DMS153 (cell line): ENCODE results near the gene PTGFRN.
"Not testable (repeated sequence)": the region's sequence is repeated elsewhere in the genome, so short reads cannot be mapped to it uniquely, and the experiment has no call there.

Experiments used
- DNase-seq: peaks from one replicate; lab custom pipeline; 2025; lab: John Stamatoyannopoulos, UW

Gene PTGFRN

DNA sequence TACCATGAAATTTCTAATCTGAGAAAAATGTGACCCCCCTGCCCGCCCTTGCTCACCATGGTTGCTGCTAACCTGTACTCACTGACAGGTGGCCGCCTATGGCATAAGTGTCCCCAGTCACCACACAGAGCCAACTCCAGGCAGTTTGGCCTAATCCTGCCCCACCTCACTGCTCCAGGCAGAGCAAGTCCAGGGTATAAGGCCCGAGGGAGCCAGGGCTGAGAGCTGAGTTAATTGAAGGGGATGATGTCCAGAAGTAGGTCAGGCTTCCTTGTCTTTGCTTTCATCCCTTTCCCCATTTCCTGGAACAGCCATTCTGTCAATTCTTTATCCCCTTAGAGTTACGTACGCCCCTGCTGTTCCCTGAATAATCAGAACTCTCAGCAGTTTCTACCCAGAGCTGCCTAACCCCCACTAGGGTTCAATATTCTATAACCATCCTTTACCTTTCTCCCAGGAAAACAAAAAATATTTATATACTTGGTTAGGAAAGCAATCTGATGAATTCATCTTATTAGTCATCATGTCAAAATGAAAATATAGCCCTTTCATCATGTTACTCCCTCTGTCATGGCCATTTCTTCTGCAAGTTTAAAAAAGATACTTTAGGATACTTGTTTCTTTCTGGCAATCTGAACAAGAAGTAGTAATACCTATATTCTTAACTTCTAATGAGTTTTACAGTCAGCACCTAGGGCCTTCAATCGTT, 62.4 kb downstream of the PTGFRN start:
- DNase-seq = no peak

DNA sequence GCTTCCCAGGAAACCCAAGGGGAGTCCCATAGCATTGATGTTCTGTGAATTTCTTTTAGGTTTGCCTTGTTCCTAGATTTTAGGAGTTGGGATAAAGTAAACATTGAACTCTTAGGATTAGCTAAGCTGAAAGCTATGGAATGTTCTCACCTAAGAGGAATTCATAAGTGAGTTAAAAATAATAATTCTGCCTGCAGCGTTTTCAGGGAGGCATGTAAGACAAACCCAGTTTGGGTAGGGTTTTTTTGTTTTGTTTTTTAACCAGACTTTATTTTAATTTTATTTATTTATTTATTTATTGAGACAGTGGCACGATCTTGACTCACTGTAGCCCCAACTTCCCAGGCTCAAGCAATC, 62.9 kb downstream of the PTGFRN start:
- no peak for DNase-seq

DNA sequence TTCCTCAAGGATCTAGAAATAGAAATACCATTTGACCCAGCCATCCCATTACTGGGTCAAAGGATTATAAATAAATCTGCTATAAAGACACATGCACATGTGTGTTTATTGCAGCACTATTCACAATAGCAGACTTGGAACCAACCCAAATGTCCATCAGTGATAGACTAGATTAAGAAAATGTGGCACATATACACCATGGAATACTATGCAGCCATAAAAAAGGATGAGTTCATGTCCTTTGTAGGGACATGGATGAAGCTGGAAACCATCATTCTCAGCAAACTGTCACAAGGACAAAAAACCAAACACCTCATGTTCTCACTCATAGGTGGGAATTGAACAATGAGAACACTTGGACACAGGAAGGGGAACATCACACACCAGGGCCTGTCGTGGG, 70.6 kb downstream of the PTGFRN start:
- not testable (repeated sequence) for DNase-seq

DNA sequence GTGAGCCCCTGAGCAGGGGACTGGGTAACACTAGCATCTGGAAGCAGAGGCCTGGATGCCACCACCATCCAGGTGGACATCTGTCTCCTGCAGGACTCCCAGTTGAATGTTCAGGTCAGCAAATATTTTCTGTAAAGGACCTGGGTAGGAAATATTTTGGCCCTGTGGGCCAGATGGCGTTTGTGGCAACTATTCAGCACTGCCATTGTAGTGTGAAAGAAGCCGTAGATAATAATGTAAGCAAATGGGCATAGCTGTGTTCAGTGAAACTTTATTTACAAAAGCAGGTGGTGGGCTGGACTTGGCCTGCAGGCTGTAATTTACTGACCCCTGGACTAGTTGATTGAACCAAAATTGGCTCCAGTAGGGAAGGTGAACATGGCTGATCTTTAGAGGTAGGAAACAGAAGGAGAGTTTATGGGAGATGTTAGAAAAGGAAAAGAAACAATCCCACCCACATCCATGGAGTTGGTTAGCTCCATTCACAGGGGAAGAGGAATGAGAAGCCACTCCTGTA, 71.9 kb downstream of the PTGFRN start:
- DNase-seq = no peak

DNA sequence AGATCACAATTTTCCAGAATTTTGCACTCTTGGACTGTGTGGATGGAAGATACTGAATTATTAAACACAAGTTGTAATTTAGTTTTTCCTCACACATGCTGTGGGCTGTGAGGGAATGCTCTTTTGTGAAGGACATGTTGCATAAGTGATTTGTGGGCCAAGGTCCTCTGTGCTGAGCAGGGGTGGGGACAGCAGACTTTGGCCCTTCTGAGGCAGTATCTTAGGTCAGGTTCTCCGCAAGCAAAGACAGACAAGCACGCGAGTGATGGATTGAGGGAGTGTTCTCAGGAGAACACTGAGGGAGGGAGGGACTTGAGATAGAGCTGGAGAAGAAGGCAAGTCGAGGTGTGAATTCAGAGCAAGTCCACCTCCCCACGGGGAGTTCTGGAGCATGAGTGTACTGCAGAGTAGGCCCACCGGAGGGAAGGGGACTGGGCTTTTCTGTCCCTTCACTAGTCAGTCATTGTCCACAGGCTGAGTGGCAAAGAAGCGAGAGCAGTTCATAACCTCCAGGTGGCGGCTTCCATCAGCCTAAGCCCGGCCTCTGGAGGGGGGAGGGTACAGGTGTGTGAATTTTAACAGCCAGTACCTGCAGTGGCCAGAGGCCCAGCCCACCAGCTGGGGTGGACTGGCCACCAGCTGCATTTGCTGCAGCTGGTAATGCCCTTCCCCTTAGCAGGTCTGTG, 72.7 kb downstream of the PTGFRN start:
- no peak for DNase-seq

DNA sequence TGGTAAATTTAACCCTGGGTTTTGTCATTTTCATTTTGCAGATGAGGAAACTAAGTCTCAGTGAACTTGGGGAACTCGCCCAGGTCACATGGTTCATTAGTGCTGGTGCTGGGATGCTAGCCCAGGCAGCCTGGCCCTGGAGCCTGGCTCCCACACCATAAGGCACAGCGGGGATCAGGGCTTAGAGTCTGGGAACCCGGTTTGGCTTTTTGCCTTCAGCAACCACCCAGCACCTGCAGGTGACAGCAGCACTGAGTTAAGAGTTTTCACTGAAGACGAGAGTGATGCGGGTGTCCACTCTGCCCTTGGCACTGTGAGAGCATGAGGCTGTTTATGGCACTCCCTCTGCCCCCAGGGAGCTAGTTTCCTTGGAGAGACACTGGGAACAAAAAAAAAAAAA, 73.4 kb downstream of the PTGFRN start:
- DNase-seq = no peak

DNA sequence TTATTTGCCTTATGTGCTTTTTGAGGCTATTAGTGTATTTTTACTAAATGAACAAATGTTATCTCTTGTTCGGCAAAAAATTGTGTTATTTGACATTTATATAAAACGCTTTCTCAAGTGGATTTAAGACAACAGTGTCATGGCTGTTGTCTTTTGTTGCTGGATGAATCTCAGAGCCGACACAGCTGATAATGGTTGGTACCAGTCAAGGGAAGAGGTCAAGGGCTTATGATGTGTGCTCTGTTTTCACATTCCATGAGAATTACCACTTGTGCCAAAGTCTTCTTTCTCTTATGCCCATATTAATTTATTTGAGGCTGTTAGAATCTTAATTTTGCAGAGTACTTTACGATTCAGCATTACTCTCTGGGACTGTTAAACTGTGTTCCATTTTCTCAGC, 74.0 kb downstream of the PTGFRN start:
- DNase-seq = no peak

DNA sequence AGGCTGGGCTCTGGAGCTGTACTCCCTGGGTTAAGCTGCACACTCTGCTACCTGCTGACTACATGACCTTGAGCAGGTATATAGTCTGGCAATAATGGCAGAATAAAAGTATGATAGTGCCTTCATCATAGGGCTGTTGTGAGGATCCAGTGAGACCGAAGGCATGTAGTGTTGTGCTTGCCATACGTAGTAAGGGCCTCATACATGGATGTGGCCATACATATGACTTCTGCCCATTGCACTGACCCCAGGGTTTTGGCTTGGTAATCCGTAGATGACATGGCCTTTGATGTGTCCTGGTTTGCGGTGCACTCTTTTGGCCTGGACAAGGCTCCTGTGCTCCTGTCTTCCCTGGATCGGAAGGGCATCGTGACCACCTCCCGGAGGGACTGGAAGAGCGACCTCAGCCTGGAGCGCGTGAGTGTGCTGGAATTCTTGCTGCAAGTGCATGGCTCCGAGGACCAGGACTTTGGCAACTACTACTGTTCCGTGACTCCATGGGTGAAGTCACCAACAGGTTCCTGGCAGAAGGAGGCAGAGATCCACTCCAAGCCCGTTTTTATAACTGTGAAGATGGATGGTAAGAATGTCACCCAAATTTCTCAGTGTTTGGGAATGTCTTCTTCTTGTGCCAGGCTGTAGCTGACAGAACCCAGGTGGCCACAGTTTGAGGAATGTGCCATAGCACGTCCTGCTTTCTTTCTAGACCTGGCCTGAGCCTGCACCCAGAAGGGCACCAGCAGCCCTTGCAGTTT, 74.9 kb downstream of the PTGFRN start:
- no peak for DNase-seq

DNA sequence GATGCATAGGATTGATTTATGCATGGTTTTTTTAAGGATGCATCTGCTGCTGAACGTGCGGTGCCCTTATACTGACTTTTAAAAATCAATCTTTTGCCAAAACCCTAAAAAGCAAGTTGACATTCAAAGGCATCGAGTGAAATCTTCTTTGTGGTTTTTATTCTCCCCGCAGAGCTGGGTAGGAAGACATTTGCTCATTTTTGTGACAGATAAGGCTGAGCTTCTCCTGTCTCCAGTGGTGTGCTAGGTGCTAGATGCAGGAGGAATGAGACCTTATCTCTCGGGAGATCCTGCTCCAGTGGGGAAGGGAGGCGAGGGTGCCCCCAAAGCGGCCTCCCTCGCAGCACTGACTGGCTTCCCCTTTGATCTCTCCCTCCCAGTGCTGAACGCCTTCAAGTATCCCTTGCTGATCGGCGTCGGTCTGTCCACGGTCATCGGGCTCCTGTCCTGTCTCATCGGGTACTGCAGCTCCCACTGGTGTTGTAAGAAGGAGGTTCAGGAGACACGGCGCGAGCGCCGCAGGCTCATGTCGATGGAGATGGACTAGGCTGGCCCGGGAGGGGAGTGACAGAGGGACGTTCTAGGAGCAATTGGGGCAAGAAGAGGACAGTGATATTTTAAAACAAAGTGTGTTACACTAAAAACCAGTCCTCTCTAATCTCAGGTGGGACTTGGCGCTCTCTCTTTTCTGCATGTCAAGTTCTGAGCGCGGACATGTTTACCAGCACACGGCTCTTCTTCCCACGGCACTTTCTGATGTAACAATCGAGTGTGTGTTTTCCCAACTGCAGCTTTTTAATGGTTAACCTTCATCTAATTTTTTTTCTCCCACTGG, 76.9 kb downstream of the PTGFRN start:
- DNase-seq = no peak

DNA sequence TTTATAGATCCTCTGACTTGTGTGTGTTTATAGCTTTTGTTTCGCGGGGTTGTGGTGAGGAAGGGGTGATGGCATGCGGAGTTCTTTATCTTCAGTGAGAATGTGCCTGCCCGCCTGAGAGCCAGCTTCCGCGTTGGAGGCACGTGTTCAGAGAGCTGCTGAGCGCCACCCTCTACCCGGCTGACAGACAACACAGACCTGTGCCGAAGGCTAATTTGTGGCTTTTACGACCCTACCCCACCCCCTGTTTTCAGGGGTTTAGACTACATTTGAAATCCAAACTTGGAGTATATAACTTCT, 77.5 kb downstream of the PTGFRN start:
- DNase-seq = peak; percentile 20

DNA sequence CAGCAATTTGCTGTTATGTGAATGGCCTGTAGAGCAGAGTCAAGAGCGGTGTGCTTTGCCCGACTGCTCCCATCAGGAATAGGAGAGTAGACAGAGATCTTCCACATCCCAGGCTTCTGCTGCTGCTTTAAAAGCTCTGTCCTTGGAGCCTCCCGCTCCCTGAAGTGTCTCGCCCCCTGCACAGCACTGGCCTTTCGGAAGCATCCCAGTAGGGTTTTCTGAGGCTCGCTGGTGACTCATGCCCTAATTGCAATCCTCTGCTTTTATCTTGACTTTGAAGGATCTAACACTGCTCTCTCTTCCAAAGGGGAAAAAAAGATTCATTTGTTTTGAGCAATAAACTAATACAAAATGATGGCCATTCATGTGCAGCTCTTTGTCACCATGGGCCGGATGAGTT, 78.5 kb downstream of the PTGFRN start:
- peak; percentile 70 for DNase-seq

DNA sequence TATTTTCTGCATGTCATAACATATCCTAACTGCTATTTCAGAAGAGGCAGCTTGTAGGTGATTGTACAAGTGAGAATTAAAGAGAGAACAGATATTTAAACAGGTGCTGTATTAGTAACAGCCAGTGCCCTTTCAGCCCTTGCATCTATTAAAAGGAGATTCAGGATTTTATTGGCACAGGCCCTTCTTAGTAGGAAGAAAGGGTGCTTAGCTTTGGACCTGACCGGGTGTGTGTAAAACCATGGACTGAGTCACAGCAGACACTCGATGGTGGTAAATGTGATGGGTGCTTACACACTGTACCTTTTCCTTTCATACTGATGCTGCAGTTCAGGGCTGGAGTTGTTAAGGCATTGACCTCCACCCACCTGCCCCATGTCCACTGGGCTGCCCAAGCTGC, 79.2 kb downstream of the PTGFRN start:
- peak; percentile 98 for DNase-seq

DNA sequence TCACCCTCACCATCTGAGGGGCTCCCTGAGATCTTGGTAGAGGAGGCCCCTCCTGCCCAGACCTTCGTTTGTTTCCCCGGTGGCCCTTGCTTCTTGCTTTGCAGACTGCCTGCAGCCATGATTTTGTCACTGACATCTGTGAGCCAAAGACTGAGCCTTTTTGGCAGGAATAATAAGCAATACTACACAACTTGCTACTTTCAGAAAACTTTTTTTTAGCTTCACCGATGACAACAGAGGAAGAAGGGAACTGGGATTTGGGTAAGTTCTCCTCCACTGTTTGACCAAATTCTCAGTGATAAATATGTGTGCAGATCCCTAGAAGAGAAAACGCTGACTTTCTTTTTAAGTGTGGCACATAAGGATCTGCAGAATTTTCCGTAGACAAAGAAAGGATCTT, 80.1 kb downstream of the PTGFRN start:
- DNase-seq = no peak

DNA sequence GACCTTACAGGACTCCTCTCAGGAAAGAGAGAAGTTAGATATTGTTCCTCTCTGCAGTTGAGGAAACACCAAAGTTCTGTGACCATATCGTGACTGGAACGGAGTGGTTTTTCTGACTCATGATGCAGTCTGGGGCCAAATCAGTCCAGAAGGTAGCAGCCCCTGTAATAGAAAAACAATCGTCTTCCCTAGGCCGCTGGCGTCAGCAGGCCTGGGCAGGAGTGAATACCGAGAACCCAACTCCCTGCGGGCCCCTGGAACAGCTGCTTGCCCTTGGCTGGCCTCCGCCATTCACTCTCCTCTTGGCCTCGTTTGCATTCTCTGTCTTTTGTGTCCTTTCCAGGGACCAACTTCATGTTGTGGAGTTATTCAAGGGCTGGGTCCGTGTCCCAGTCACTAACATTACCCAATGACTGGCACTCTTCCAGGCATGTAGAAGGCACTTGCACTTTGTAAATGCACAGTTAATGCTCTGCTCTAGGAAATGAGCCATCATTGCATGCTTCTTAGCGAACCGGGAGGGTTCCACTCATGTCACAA, 81.0 kb downstream of the PTGFRN start:
- DNase-seq = peak; percentile 34

DNA sequence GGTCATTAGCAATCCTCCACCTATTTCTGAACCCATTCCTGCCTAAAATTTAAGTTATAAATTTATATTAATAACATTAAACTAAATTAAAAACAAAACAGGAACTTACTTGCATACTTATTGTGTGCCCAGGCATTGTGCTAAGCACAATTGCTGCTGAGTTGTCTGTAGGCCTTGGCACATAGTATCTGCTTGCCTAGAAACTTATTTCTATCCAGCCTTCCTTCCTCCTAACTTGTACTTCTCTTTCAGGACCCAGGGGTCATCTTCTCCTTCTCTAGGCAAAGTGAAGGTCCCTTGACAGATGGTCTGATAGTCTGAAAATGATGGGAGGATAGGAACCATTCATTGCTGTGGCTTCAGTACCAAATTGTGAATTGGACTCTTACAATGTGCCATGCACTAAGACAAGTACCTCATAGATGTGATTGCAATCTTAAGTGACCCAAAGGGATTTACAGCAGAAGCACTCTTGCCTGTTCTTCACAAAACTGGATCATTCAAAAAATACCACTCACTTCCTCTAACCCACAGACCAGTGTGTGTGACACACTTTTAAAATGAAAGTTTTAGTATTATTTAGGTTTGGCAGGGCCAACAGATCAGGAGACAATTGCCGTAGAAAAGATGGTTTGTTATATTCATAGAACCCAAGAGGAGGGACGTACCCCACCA, 81.6 kb downstream of the PTGFRN start:
- no peak for DNase-seq

DNA sequence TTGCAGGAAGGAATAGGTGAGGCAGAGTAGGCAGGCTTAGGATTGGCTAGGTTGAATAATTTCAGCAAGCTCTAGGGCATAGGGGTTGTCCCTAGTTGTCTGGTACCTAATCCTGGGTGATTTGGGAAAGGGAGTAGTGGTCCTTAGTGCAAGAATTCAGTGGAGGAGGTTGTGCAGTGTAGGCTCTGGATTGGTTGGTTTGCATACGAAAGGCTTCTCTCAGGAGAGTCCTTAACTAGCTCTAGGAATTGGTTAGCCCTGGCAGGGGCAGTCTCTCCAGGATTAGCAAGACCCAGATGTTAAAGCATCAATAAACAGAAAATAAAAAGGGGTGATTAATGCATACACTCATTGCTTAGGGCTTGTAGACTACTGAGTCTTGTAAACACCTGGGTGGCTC, 82.2 kb downstream of the PTGFRN start:
- DNase-seq = no peak

DNA sequence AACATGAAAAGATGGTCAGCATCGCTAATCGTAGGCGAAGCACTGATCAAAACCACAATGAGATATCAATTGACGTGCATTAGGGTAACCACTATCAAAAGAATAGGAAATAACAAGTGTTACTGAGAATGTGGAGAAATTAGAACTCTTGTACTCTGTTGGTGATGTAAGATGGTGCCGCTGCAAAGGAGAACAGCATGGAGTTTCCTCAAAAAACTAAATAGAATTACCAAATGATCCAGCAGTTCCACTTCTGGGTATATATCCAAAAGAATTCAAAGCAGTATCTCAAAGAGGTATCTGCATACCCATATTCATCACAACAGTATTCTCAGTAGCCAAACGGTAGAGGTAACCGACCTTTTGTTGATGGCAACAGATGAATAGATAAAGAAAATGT, 83.6 kb downstream of the PTGFRN start:
- no peak for DNase-seq

DNA sequence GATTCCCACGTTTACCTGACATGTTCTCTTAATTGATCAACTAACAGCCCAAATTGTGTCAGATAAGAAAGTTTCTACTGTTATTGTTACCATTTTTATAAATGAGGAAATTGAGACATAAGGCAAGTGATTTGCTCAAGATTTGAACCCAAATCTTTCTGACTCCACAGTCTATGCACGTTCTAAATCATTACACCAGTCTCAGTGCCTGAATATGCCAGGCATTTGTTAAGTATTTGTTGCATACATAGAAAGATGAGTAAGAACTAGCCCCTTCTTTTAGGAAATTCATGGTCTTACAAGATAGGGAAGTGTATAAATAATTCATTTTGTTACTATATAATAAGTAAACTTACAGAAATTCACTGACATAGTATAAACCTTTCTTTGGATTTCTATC, 84.7 kb downstream of the PTGFRN start:
- DNase-seq = no peak

DNA sequence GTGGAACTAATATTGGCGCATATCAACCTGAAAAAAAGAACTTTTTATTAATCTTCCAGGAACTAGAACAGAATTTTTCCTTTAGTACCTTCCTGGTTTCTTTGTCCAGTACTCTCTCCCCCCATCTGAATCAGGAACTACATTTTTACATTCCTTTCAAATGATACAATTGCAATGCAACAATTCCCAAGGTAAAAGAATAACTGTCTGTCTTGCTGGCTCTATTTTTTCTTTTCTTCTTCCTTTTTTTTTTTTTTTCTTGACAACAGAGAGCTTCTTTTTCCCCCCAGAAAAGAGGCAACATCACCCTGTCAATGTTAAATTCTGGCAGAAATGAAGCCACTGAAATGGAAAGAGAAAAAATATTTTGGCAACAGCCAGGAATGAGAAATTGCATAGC, 87.3 kb downstream of the PTGFRN start:
- no peak for DNase-seq

DNA sequence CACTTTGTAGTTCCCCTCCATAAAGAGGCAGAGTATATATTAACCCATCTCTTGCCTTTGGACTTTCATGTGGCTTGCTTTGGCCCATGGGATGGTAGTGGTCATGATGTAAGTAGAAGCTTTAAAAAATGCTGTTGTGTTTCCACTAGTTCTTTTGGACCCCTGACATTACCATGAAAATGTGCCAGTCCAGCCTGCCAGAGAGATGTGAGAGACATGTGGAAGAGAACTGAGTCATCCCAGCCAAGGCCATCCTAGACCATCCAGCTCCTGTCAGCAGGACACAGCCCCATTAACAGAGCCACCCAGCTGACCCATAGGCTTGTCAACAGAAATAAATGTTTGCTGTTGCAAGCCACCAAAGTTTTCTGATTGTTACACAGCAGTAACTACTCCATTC, 87.9 kb downstream of the PTGFRN start:
- DNase-seq = no peak

DNA sequence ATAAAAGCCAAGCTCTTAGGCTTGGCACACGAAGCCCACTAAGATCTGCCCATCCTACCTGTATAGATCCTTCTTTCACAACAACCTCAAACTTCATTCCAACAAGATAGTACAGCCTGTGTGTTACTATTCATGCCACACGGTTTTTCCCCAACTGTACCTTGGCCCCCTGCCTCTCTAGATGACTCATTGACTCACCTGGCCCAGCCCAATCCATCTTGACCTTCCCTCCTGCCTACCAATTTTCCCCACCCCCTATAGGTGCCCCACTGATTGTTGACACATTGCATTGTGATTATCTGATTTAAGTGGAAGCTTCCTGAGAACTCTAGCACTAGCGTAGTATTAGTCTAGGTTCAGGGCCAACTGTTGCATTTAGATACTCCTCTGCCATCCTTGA, 89.9 kb downstream of the PTGFRN start:
- DNase-seq = no peak

DNA sequence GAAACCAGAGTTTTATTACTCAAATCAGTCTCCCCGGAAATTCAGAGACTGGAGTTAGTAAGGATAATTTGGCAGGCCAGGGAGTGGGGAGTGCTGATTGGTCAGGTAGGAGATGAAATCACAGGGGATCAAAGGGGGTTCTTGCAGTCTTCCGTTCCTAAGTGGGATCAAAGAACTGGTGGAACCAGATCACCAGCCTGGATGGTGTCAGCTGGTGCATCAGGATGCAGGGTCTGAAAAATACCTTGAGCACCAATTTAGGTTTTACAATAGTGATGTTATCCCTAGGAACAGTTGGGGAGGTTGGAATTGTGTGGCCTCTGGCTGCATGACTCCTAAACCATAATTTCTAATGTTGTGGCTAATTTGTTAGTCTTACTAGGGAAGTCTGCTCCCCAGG, 90.4 kb downstream of the PTGFRN start:
- no peak for DNase-seq
